K562 (cell line): ENCODE measurements around the gene CKAP5. TPM values are rescaled to one million over a fixed set of nuclear protein-coding genes. Genes with fewer than 3 reads are reported as not detected.
A peak's percentile ranks its signal among the peaks of the same experiment; 100 is the strongest.

ENCODE experiments used
- ATAC-seq: fragments of 200-7000 bp; cut with Tn5 transposase; 3 replicates; pipeline ENCODE4 v1.9.1; 2020; ENCODE audit warnings: moderate library complexity
- BruUV-seq: library from RNA; stranded (reverse); fragments of 400-500 nt; replicated peaks from 2 replicates; lab custom pipeline; 2021; lab: Mats Ljungman, UMichigan
- CTCF ChIA-PET: fragments of 300-600 bp; formaldehyde crosslinking; extraction: SDS; loops from one replicate; lab custom pipeline; 2021; ENCODE audit warnings: low intra/inter-chr PET ratio; lab: Yijun Ruan, JAX
- POLR2A ChIA-PET: fragments of 300-600, 350-650 bp; sonication (Branson Sonifier 250); formaldehyde crosslinking; extraction: SDS; loops from one replicate; lab custom pipeline; 2021; ENCODE audit warnings: antibody characterized with exemption, inconsistent platforms; lab: Yijun Ruan, JAX
- DNase-seq, 4 experiments: peaks; one replicate each; pipeline versions ENCODE4 v3.0.0 to v3.0.0-alpha.2; 2011 to 2018; ENCODE audit warnings: low spot score in 3 of 4, mixed read lengths in 3 of 4; ENCODE audit errors: extremely low read depth in 1 of 4
- FAIRE-seq: peaks from 2 replicates; lab custom pipeline; 2011; peaks lifted over from hg19 to GRCh38; lab: Jason Lieb, UNC
- H2AFZ ChIP-seq: 2 replicates; pipeline ENCODE4 v1.6.0; 2011; ENCODE audit warnings: low read depth, low read length, control low read depth, inconsistent platforms
- H3K27ac ChIP-seq: fragments of 200-600 bp; 3 replicates; pipeline ENCODE4 v1.8.0; 2011; ENCODE audit warnings: low read depth, mild to moderate bottlenecking, control low read depth, inconsistent platforms, low read length, moderate library complexity, mixed read lengths; ENCODE audit errors: extremely low read depth
- H3K27me3 ChIP-seq, 2 experiments: fragments of 300-600 bp in 1 of 2; 2 replicates in 1 of 2; 3 replicates in 1 of 2; pipeline versions ENCODE4 v1.6.0 to v1.8.0; 2011; ENCODE audit warnings: inconsistent platforms in 2 of 2, low read length in 2 of 2, mild to moderate bottlenecking in 1 of 2, mixed read lengths in 1 of 2, moderate library complexity in 1 of 2; ENCODE audit not compliant: control insufficient read depth in 2 of 2, insufficient read depth in 2 of 2
- H3K36me3 ChIP-seq: fragments of 300-600 bp; 3 replicates; pipeline ENCODE4 v1.8.0; 2011; ENCODE audit warnings: mild to moderate bottlenecking, low read length, inconsistent platforms; ENCODE audit not compliant: control insufficient read depth, insufficient read depth
- H3K4me1 ChIP-seq, 2 experiments: fragments of 200-600 bp in 1 of 2; replicated peaks in 1 of 2; 2 replicates in 1 of 2; 3 replicates in 1 of 2; pipeline versions ENCODE4 v1.5.1 to v1.8.0; 2011; ENCODE audit warnings: inconsistent platforms in 2 of 2, low read length in 2 of 2, mild to moderate bottlenecking in 1 of 2, mixed read lengths in 1 of 2, moderate library complexity in 1 of 2; ENCODE audit not compliant: control insufficient read depth in 2 of 2, insufficient read depth in 2 of 2
- H3K4me2 ChIP-seq: 2 replicates; pipeline ENCODE4 v1.6.1; 2011; ENCODE audit warnings: low read length, control low read depth, inconsistent platforms, mixed read lengths; ENCODE audit not compliant: insufficient read depth
- H3K4me3 ChIP-seq: fragments of 200-600 bp; sonication (generic), shearing (Covaris generic); 2 replicates; pipeline ENCODE4 v1.5.1; 2016; ENCODE audit warnings: control low read depth, inconsistent platforms
- H3K79me2 ChIP-seq: fragments of 200-600 bp; 3 replicates; pipeline ENCODE4 v1.8.0; 2011; ENCODE audit warnings: low read length, inconsistent platforms; ENCODE audit not compliant: control insufficient read depth, insufficient read depth
- H3K9ac ChIP-seq, 2 experiments: 2 replicates each; pipeline versions ENCODE4 v1.6.0 to v1.6.1; 2011; ENCODE audit warnings: low read depth in 2 of 2, low read length in 2 of 2, control low read depth in 1 of 2, inconsistent platforms in 1 of 2, mild to moderate bottlenecking in 1 of 2, mixed read lengths in 1 of 2; ENCODE audit not compliant: insufficient read depth in 1 of 2
- H3K9me1 ChIP-seq: one replicate; pipeline ENCODE4 v1.6.0; 2011; ENCODE audit warnings: inconsistent platforms, mild to moderate bottlenecking, low read length, moderate library complexity; ENCODE audit not compliant: control insufficient read depth, insufficient read depth
- H3K9me3 ChIP-seq: replicated peaks from 2 replicates; pipeline ENCODE4 v1.5.1; 2011; ENCODE audit warnings: low read depth, low read length, inconsistent platforms; ENCODE audit not compliant: control insufficient read depth, insufficient read depth
- H4K20me1 ChIP-seq: replicated peaks from 2 replicates; pipeline ENCODE4 v1.6.1; 2011; ENCODE audit warnings: low read length, inconsistent platforms, mixed read lengths; ENCODE audit not compliant: control insufficient read depth, insufficient read depth
- ADNP ChIP-seq: fragments of 200-800 bp; sonication (Bioruptor generic); IDR thresholded peaks from 2 replicates; pipeline ENCODE4 v1.6.1; 2016; ENCODE audit warnings: missing genetic modification characterization, missing compliant biosample characterization
- BCOR ChIP-seq: fragments of 450-650 bp; IDR thresholded peaks from 2 replicates; pipeline ENCODE4 v1.6.1; 2016
- CREB3 ChIP-seq: fragments of 450-650 bp; conservative IDR thresholded peaks from 2 replicates; pipeline ENCODE4 v1.6.1; 2016; ENCODE audit warnings: missing genetic modification characterization, low read depth, mild to moderate bottlenecking, missing compliant biosample characterization, moderate library complexity
- ELK1 ChIP-seq: sonication (generic); formaldehyde crosslinking; IDR thresholded peaks from 2 replicates; pipeline ENCODE4 v1.8.1; 2022; ENCODE audit warnings: missing genetic modification reagents
- GABPB2 ChIP-seq: fragments of 250-450 bp; sonication (Bioruptor Pico); conservative IDR thresholded peaks from 2 replicates; pipeline ENCODE4 v1.5.1; 2021; ENCODE audit warnings: mild to moderate bottlenecking
- KAT7 ChIP-seq: sonication (generic); formaldehyde crosslinking; IDR thresholded peaks from 2 replicates; pipeline ENCODE4 v1.8.0; 2022; ENCODE audit warnings: missing genetic modification reagents, mild to moderate bottlenecking, borderline replicate concordance
- KDM1A ChIP-seq, 2 experiments: fragments of 450-650 bp; IDR thresholded peaks; 2 replicates each; pipeline ENCODE4 v1.6.1; 2016; ENCODE audit warnings: mild to moderate bottlenecking in 2 of 2
- MCM3 ChIP-seq: fragments of 450-650 bp; IDR thresholded peaks from 2 replicates; pipeline ENCODE4 v1.6.1; 2016
- NR1H2 ChIP-seq: sonication (generic); formaldehyde crosslinking; IDR thresholded peaks from 2 replicates; pipeline ENCODE4 v1.4.0; 2020; ENCODE audit warnings: mild to moderate bottlenecking, missing genetic modification reagents
- RBM25 ChIP-seq: fragments of 200-400 bp; formaldehyde crosslinking; IDR thresholded peaks from 2 replicates; pipeline ENCODE4 v1.6.1; 2018; ENCODE audit warnings: low read length, low read depth, moderate library complexity; ENCODE audit not compliant: severe bottlenecking
- TAL1 ChIP-seq: fragments of 450-650 bp; IDR thresholded peaks from 2 replicates; pipeline ENCODE4 v1.6.1; 2016; ENCODE audit warnings: mild to moderate bottlenecking
- WHSC1 ChIP-seq: IDR thresholded peaks from one replicate; pipeline ENCODE4 v1.6.1; 2012; ENCODE audit warnings: low read length, control low read depth, inconsistent platforms
- ZBTB17 ChIP-seq: fragments of 450-650 bp; formaldehyde crosslinking; IDR thresholded peaks from 2 replicates; pipeline ENCODE4 v1.4.0; 2020; ENCODE audit warnings: mild to moderate bottlenecking
- WGBS: fragments of 100-300 bp; shearing (Covaris generic); methylation state at CpG from one replicate; pipeline ENCODE4 v1.1.6; 2016; ENCODE audit warnings: low coverage, mixed read lengths; ENCODE audit not compliant: insufficient coverage; ENCODE audit errors: missing lambda C conversion rate; 5-methylcytosine and 5-hydroxymethylcytosine counted together
- in situ Hi-C: fragments of 300-500 bp; cut with MboI; formaldehyde crosslinking; loops from 4 replicates; pipeline ENCODE4 v1.15.0; 2018; ENCODE audit warnings: inconsistent platforms, mixed read lengths
- intact Hi-C: fragments of 100-400 bp; cut with micrococcal nuclease; formaldehyde crosslinking; loops from 2 replicates; pipeline ENCODE4 v1.14.2; 2022
- polyA plus RNA-seq, 8 experiments: library from polyadenylated mRNA; depleted of rRNA in 4 of 8; stranded (reverse) in 5 of 8; unstranded in 3 of 8; fragments of >200 nt; fragmentation: Nextera tagmentation in 2 of 8; fragmentation: Illumina TruSeq in 1 of 8; extraction: Ambion mirVana in 2 of 8; extraction: Trizol in 1 of 8; gene quantifications; 2 replicates each; pipeline versions ENCODE4 v1.2.1 to v1.2.3, GENCODE V29; 2011 to 2014; ENCODE audit warnings: inconsistent platforms in 1 of 8, missing spikeins in 1 of 8
- total RNA-seq, 7 experiments: library from RNA; depleted of rRNA in 6 of 7; stranded (reverse); fragments of >200 nt in 6 of 7; fragmentation: Illumina TruSeq in 2 of 7; extraction: Trizol in 2 of 7; gene quantifications; 2 replicates each; pipeline versions ENCODE4 v1.2.1 to v1.2.3, GENCODE V29; 2011 to 2021; ENCODE audit warnings: low replicate concordance in 1 of 7

Gene CKAP5
- total and polyA plus RNA-seq, 9 of the 15 experiments (the other 6 are each of a cell fraction or from before 2014, with no cell fraction given) = 60.1 to 239 (median 139) TPM

GRCh38 chr11:46877580-46877979 is 31.5 kb upstream of the CKAP5 start:
- H3K9me1 ChIP-seq = no peaks in the 10 kb centered on the region
- WGBS = 0% methylated on average over 1 of the region's 1 CpG
- H2AFZ ChIP-seq = no peak overlapping the region
- H3K27me3 ChIP-seq = peaks cover 27 to 66% of the 10 kb centered on the region in 2 experiments
- no peak overlapping the region for H3K4me2 ChIP-seq
- ATAC-seq (no peak), DNase-seq (no peak), FAIRE-seq (no peak)
- in situ Hi-C loops (no loop called here), intact Hi-C loops (no loop called here)
- H3K36me3 ChIP-seq = no peaks in the 10 kb centered on the region
- H3K79me2 ChIP-seq = no peaks in the 10 kb centered on the region
- H3K4me1 ChIP-seq = no peaks in the 10 kb centered on the region; a peak in 1 of 5 replicates
- ChIA-PET POLR2A (interaction anchor here (0.6 to 0.7 kb wide), 2 partner anchors 36 to 702 kb away, joined by 3 to 4 read pairs; partner anchors contain the start of gene NDUFS3), CTCF (interaction anchor here (0.6 kb wide), 1 partner anchor 42 kb away, joined by 3 read pairs; no protein-coding TSS in a partner anchor)
- no peak overlapping the region for H3K9ac ChIP-seq
- no peak for TF ChIP-seq MCM3
- TF ChIP-seq RBM25 = peak; percentile 65
- 0 out of 4 replicates have a peak, but pooled peaks of 1 of the 2 experiments have one; percentile 18 for TF ChIP-seq KDM1A (IDR thresholded peaks at IDR 0.05)
- TF ChIP-seq TAL1 = no peak
- TF ChIP-seq ADNP (tag) = peak; percentile 58; the same call in 1 of the 2 replicates
- TF ChIP-seq BCOR = peak; percentile 54
- no TSS peak for BruUV-seq
- H3K27ac ChIP-seq = no peak overlapping the region
- H3K4me3 ChIP-seq = no peak overlapping the region
- H3K9me3 ChIP-seq = no peaks in the 10 kb centered on the region
- peaks cover 2% of the 10 kb centered on the region; the same call in 1 of the 2 replicates for H4K20me1 ChIP-seq

- no peak overlapping the region for H3K4me3 ChIP-seq
- no peak overlapping the region for H3K4me2 ChIP-seq
- BruUV-seq = no TSS peak
- H3K9ac ChIP-seq = no peak overlapping the region
- in situ Hi-C loops (no loop called here), intact Hi-C loops (no loop called here)
- H3K27ac ChIP-seq = no peak overlapping the region
- ATAC-seq (no peak), DNase-seq (no peak), FAIRE-seq (no peak)
- H3K4me1 ChIP-seq = no peaks in the 10 kb centered on the region; a peak in 1 of 5 replicates
- 6% methylated on average over 11 of the region's 11 CpGs for WGBS
- peaks cover 29 to 73% of the 10 kb centered on the region in 2 experiments for H3K27me3 ChIP-seq
- ChIA-PET POLR2A (interaction anchor here (1.1 kb wide), 1 partner anchor 8 kb away, joined by 3 read pairs; no protein-coding TSS in a partner anchor), CTCF (no interaction called here)
- H3K9me3 ChIP-seq = no peaks in the 10 kb centered on the region
- H2AFZ ChIP-seq = no peak overlapping the region
- no peaks in the 10 kb centered on the region for H3K9me1 ChIP-seq
- H3K79me2 ChIP-seq = no peaks in the 10 kb centered on the region
- H4K20me1 ChIP-seq = peaks cover 2% of the 10 kb centered on the region; the same call in 1 of the 2 replicates
- no peaks in the 10 kb centered on the region for H3K36me3 ChIP-seq
- no peak for TF ChIP-seq KAT7 (CRISPR knock-in tag)
- no peak for TF ChIP-seq CREB3 (tag)
- no peak for TF ChIP-seq GABPB2 (CRISPR knock-in tag)
- TF ChIP-seq WHSC1 = no peak
- no peak for TF ChIP-seq NR1H2 (CRISPR knock-in tag)
- no peak for TF ChIP-seq ELK1 (CRISPR knock-in tag)
- no peak for TF ChIP-seq ZBTB17 (CRISPR knock-in tag)
Observed at GRCh38 chr11:46876471-46876870, 30.4 kb upstream of the CKAP5 start.
